MM.1S (cell line): ENCODE results near the gene CYB561A3.

Experiments used
- CTCF ChIP-seq: fragments of 300-600 bp; sonication (generic); IDR thresholded peaks from 2 replicates; pipeline ENCODE4 v1.5.1; 2016; ENCODE audit warnings: antibody characterized with exemption, low read length, mixed read lengths
- EZH2 ChIP-seq: fragments of 300-600 bp; sonication (generic); optimal IDR thresholded peaks from 2 replicates; pipeline ENCODE3; 2017; ENCODE audit warnings: low read depth, mild to moderate bottlenecking, antibody characterized with exemption, low read length, mixed read lengths

GRCh38 chr11:61315260-61315659 lies 46.4 kb downstream of the CYB561A3 start:
- TF ChIP-seq EZH2 = no peak
- no peak for TF ChIP-seq CTCF
